HPDE6-E6E7 (cell line): Measurements from ENCODE around the gene BDH1.

Experiments used
- DNase-seq: peaks from one replicate; pipeline ENCODE4 v3.0.0; 2011; ENCODE audit warnings: missing footprints; ENCODE audit errors: extremely low spot score

The BDH1 gene

GRCh38 chr3:197549261-197549885 is 6.4 kb downstream of the BDH1 start:
- DNase-seq: no peak

- DNase-seq: no peak
These were observed 8.3 kb downstream of the BDH1 start for GRCh38 chr3:197547306-197548011.

GRCh38 chr3:197546307-197547085 is 9.3 kb downstream of the BDH1 start:
- DNase-seq: no peak

GRCh38 chr3:197545571-197545970 is 10.2 kb downstream of the BDH1 start:
- DNase-seq: no peak

GRCh38 chr3:197545101-197545500 is 10.7 kb downstream of the BDH1 start:
- no peak for DNase-seq

GRCh38 chr3:197542741-197543454 is 12.9 kb downstream of the BDH1 start:
- no peak for DNase-seq

GRCh38 chr3:197541756-197542539 is 13.8 kb downstream of the BDH1 start:
- no peak for DNase-seq

GRCh38 chr3:197540961-197541377 is 14.8 kb downstream of the BDH1 start:
- DNase-seq: peak; percentile 53

- peak; percentile 63 for DNase-seq
These were observed 16.1 kb downstream of the BDH1 start for GRCh38 chr3:197539651-197540051.

GRCh38 chr3:197533927-197534725 is 21.6 kb downstream of the BDH1 start:
- DNase-seq: no peak

GRCh38 chr3:197533396-197533795 is 22.4 kb downstream of the BDH1 start:
- DNase-seq: no peak

GRCh38 chr3:197532388-197532787 is 23.4 kb downstream of the BDH1 start:
- no peak for DNase-seq

GRCh38 chr3:197528190-197528589 is 27.6 kb downstream of the BDH1 start:
- no peak for DNase-seq

- no peak for DNase-seq
These were observed 28.2 kb downstream of the BDH1 start for GRCh38 chr3:197527569-197527968.

GRCh38 chr3:197525706-197526105 is 30.1 kb downstream of the BDH1 start:
- DNase-seq: no peak

- DNase-seq: no peak
These were observed 31.6 kb downstream of the BDH1 start for GRCh38 chr3:197524128-197524527.

- no peak for DNase-seq
These were observed 32.2 kb downstream of the BDH1 start for GRCh38 chr3:197523526-197523925.

GRCh38 chr3:197522881-197523441 is 32.8 kb downstream of the BDH1 start:
- DNase-seq: no peak

GRCh38 chr3:197522183-197522715 is 33.5 kb downstream of the BDH1 start:
- DNase-seq: no peak
